K562 (cell line): ENCODE data around the gene PCAT6. TPM values are rescaled to one million over a fixed set of nuclear protein-coding genes. Genes with fewer than 3 reads are reported as not detected.

Source experiments
- ATF3 ChIP-seq, 2 experiments: fragments of 450-650 bp in 1 of 2; sonication (generic) in 1 of 2; formaldehyde crosslinking in 1 of 2; IDR thresholded peaks in 1 of 2; conservative IDR thresholded peaks in 1 of 2; 2 replicates each; pipeline versions ENCODE4 v1.6.1 to v1.8.1; 2016 to 2023; ENCODE audit warnings: mild to moderate bottlenecking in 2 of 2, moderate library complexity in 2 of 2, inconsistent platforms in 1 of 2, missing genetic modification reagents in 1 of 2
- DACH1 ChIP-seq: fragments of 450-650 bp; IDR thresholded peaks from 2 replicates; pipeline ENCODE4 v1.6.1; 2018; ENCODE audit not compliant: partially characterized antibody
- FOXK2 ChIP-seq, 2 experiments: fragments of 450-650 bp; IDR thresholded peaks in 1 of 2; conservative IDR thresholded peaks in 1 of 2; 2 replicates each; pipeline ENCODE4 v1.6.1; 2016; ENCODE audit warnings: low read depth in 2 of 2, mild to moderate bottlenecking in 1 of 2
- HMBOX1 ChIP-seq: sonication (generic); IDR thresholded peaks from 2 replicates; pipeline ENCODE4 v1.6.1; 2016
- MED1 ChIP-seq: sonication (generic); formaldehyde crosslinking; IDR thresholded peaks from 2 replicates; pipeline ENCODE4 v1.8.1; 2023; ENCODE audit warnings: missing genetic modification reagents, borderline replicate concordance
- NR2C1 ChIP-seq, 2 experiments: fragments of 450-650 bp; IDR thresholded peaks; 2 replicates each; pipeline ENCODE4 v1.6.1; 2017; ENCODE audit warnings: mild to moderate bottlenecking in 2 of 2, antibody characterized with exemption in 1 of 2, inconsistent platforms in 1 of 2, missing compliant biosample characterization in 1 of 2, missing genetic modification characterization in 1 of 2
- NR4A1 ChIP-seq, 2 experiments: fragments of 250-450 bp in 1 of 2; fragments of 450-650 bp in 1 of 2; sonication (Bioruptor Pico) in 1 of 2; IDR thresholded peaks; 2 replicates each; pipeline versions ENCODE4 v1.4.0 to v1.6.1; 2016 to 2020; ENCODE audit warnings: mild to moderate bottlenecking in 2 of 2, missing compliant biosample characterization in 1 of 2, missing genetic modification characterization in 1 of 2, moderate library complexity in 1 of 2
- PREB ChIP-seq: sonication (generic); formaldehyde crosslinking; IDR thresholded peaks from 2 replicates; pipeline ENCODE4 v1.8.1; 2023; ENCODE audit warnings: mild to moderate bottlenecking, missing genetic modification reagents
- SRSF9 ChIP-seq: fragments of 200-400 bp; formaldehyde crosslinking; IDR thresholded peaks from 2 replicates; pipeline ENCODE4 v1.6.1; 2017; ENCODE audit warnings: low read depth, low read length, borderline replicate concordance
- ZBTB33 ChIP-seq: sonication (generic); formaldehyde crosslinking; IDR thresholded peaks from 2 replicates; pipeline ENCODE4 v1.8.1; 2023; ENCODE audit warnings: mild to moderate bottlenecking, missing genetic modification reagents
- ZNF121 ChIP-seq: sonication (generic); formaldehyde crosslinking; conservative IDR thresholded peaks from 2 replicates; pipeline ENCODE4 v1.8.0; 2022; ENCODE audit warnings: missing genetic modification reagents
- ZNF592 ChIP-seq: fragments of 450-650 bp; IDR thresholded peaks from 2 replicates; pipeline ENCODE4 v1.6.1; 2017; ENCODE audit warnings: antibody characterized with exemption, mild to moderate bottlenecking
- polyA plus RNA-seq, 8 experiments: library from polyadenylated mRNA; depleted of rRNA in 4 of 8; stranded (reverse) in 5 of 8; unstranded in 3 of 8; fragments of >200 nt; fragmentation: Nextera tagmentation in 2 of 8; fragmentation: Illumina TruSeq in 1 of 8; extraction: Ambion mirVana in 2 of 8; extraction: Trizol in 1 of 8; gene quantifications; 2 replicates each; pipeline versions ENCODE4 v1.2.1 to v1.2.3, GENCODE V29; 2011 to 2014; ENCODE audit warnings: inconsistent platforms in 1 of 8, missing spikeins in 1 of 8
- total RNA-seq, 7 experiments: library from RNA; depleted of rRNA in 6 of 7; stranded (reverse); fragments of >200 nt in 6 of 7; fragmentation: Illumina TruSeq in 2 of 7; extraction: Trizol in 2 of 7; gene quantifications; 2 replicates each; pipeline versions ENCODE4 v1.2.1 to v1.2.3, GENCODE V29; 2011 to 2021; ENCODE audit warnings: low replicate concordance in 1 of 7

Gene PCAT6
- total and polyA plus RNA-seq, 9 of the 15 experiments (the other 6 are each of a cell fraction or from before 2014, with no cell fraction given): 0.25 to 2.4 (median 0.54) TPM; not detected in 1

- TF ChIP-seq PREB (CRISPR knock-in tag) (peak; percentile 87; the same call in 1 of the 2 replicates), ZBTB33 (CRISPR knock-in tag) (peak; percentile 51; the same call in 1 of the 2 replicates), NR2C1 (IDR thresholded peaks at IDR 0.05) (no peak), NR2C1 (tag; IDR thresholded peaks at IDR 0.05) (peak; percentile 26; the same call in 1 of the 2 replicates), FOXK2 (conservative IDR thresholded peaks at IDR 0.05 in 1 of 2, IDR thresholded peaks at IDR 0.05 in 1 of 2; ENCODE audit: low read depth in 2 of 2) (no peak), ZNF121 (CRISPR knock-in tag) (no peak), MED1 (no peak), ZNF592 (peak; percentile 40; the same call in 1 of the 2 replicates), NR4A1 (CRISPR knock-in tag; IDR thresholded peaks at IDR 0.05) (no peak), NR4A1 (tag; IDR thresholded peaks at IDR 0.05) (peak; percentile 46; the same call in 1 of the 2 replicates), HMBOX1 (peak; percentile 36; the same call in 1 of the 2 replicates), ATF3 (IDR thresholded peaks at IDR 0.05) (peak; percentile 69), ATF3 (CRISPR knock-in tag; conservative IDR thresholded peaks at IDR 0.05) (no peak), SRSF9 (no peak), DACH1 (peak; percentile 23)
Measured at GRCh38 chr1:202802998-202803932, 7.5 kb upstream of the PCAT6 start (continued).
